Measurements from ENCODE around the gene CMSS1. TPM values are rescaled to one million over a fixed set of nuclear protein-coding genes. Genes with fewer than 3 reads are reported as not detected.

Gene CMSS1
- total RNA-seq, 1 experiment from 2014 or later, result 117 TPM

DNA sequence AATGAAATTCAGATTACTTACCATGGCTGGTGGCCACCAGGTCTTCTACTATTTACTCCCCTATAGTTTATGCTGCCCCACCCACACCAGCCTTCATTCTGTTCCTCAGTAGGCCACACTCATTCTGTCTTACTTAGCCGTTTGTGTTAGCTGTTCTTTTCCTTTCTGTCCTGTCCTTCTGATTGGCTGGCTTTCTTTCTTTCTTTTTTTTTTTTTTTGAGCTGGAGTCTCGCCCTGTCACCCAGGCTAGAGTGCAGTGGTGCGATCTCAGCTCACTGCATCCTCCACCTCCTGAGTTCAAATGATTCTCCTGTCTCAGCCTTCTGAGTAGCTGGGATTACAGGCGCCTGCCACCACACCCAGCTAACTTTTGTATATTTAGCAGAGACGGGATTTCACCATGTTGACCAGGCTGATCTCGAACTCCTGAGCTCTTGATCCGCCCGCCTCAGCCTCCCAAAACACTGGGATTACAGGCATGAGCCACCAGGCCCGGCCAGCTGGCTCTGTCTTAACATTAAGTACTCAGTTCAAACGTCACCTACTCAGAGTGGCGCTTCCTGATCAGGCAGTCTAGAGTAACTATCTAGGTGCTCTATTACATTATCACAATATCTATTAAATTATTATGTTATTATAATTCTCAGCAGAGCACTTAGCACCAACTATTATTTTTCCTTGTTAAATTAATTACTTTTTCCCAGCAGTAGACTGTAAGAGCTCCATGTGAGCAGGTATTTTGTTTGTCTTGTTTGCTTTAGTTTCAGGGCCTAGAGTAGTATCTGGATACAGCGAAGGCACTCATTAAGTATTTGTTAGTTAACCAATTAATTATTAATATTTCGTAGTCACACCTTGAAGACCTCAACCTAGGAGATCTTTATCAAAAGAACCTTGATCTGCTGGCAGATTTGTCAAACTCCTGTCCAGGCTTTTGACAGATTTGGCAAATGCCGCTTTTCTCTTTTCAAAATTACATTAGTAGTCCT is 6.4 kb downstream of the CMSS1 start:
- ChIA-PET CTCF (interaction anchor here (0.5 to 13.3 kb wide), 15 partner anchors 8 to 1183 kb away, joined by 3 to 139 read pairs (median 4); partner anchors contain the start of genes NIT2 and TBC1D23), POLR2A (interaction anchor here (0.6 to 3.9 kb wide), 8 partner anchors 8 to 1457 kb away, joined by 3 to 27 read pairs (median 3); partner anchors contain the start of genes COL8A1 and TBC1D23)
- intact Hi-C loops (cut with micrococcal nuclease), result no loop called here
- no TSS peak for BruUV-seq (replicated peaks)
- Mint-ChIP-seq H3K4me3 (ENCODE audit: unreplicated experiment) (no peak overlapping the region), H3K4me1 (ENCODE audit: insufficient read depth, unreplicated experiment) (peaks cover 18% of the 10 kb centered on the region), H3K36me3 (ENCODE audit: insufficient read depth, unreplicated experiment) (peaks cover 4% of the 10 kb centered on the region), H3K9me3 (ENCODE audit: unreplicated experiment) (no peaks in the 10 kb centered on the region), H3K27me3 (ENCODE audit: insufficient read depth, unreplicated experiment) (no peaks in the 10 kb centered on the region), H3K27ac (ENCODE audit: low read depth, unreplicated experiment) (no peak overlapping the region)
- TF ChIP-seq, protein P1, sequence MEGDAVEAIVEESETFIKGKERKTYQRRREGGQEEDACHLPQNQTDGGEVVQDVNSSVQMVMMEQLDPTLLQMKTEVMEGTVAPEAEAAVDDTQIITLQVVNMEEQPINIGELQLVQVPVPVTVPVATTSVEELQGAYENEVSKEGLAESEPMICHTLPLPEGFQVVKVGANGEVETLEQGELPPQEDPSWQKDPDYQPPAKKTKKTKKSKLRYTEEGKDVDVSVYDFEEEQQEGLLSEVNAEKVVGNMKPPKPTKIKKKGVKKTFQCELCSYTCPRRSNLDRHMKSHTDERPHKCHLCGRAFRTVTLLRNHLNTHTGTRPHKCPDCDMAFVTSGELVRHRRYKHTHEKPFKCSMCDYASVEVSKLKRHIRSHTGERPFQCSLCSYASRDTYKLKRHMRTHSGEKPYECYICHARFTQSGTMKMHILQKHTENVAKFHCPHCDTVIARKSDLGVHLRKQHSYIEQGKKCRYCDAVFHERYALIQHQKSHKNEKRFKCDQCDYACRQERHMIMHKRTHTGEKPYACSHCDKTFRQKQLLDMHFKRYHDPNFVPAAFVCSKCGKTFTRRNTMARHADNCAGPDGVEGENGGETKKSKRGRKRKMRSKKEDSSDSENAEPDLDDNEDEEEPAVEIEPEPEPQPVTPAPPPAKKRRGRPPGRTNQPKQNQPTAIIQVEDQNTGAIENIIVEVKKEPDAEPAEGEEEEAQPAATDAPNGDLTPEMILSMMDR (IDR thresholded peaks at IDR 0.05; ENCODE audit: unreplicated experiment), result no peak
- no peak for DNase-seq (ENCODE audit: unreplicated experiment)

DNA sequence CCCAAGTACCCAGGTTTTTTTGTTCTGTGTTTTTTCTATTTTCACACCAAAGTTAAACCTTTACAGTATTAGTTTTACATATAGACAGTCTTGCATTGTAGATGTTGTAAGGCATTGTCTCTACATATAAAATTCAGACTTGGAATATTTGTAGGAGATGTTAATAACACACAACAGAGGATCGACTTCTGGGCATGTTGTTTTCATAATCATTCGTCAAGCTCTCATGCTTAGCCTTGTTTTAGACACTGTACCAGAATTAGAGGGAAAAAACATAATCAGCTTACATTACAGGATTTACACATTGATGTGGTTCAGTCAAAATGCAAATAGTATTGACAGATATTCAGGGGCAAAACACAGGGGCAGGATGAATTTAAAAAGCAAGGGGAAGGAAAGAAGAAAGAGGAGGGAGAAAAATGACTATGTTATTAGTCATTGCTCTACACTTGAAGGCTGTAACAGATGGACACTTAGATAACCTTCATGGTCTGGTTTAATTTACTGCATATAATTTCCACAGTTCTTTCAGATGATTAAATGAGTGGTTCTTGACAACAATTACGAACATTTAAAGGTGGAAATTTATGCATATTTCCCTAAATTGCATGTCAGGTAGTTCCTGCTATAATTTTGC is 7.5 kb downstream of the CMSS1 start:
- intact Hi-C loops (cut with micrococcal nuclease), result no loop called here
- Mint-ChIP-seq H3K27me3 (ENCODE audit: insufficient read depth, unreplicated experiment) (no peaks in the 10 kb centered on the region), H3K4me1 (ENCODE audit: insufficient read depth, unreplicated experiment) (peaks cover 18% of the 10 kb centered on the region), H3K9me3 (ENCODE audit: unreplicated experiment) (no peaks in the 10 kb centered on the region), H3K36me3 (ENCODE audit: insufficient read depth, unreplicated experiment) (no peaks in the 10 kb centered on the region), H3K27ac (ENCODE audit: low read depth, unreplicated experiment) (no peak overlapping the region), H3K4me3 (ENCODE audit: unreplicated experiment) (peak overlapping the region; percentile 4)
- TF ChIP-seq, protein P1 (IDR thresholded peaks at IDR 0.05; ENCODE audit: unreplicated experiment), result no peak
- CTCF ChIA-PET, result interaction anchor here (0.7 to 13.3 kb wide), 4 partner anchors 326 to 583 kb away, joined by 3 to 139 read pairs (median 3); no protein-coding TSS in a partner anchor
- POLR2A ChIA-PET, result interaction anchor here (0.7 to 3.9 kb wide), 4 partner anchors 10 to 594 kb away, joined by 3 to 27 read pairs (median 4); partner anchors contain the start of gene TBC1D23
- DNase-seq (ENCODE audit: unreplicated experiment), result no peak
- no TSS peak for BruUV-seq (replicated peaks)

DNA sequence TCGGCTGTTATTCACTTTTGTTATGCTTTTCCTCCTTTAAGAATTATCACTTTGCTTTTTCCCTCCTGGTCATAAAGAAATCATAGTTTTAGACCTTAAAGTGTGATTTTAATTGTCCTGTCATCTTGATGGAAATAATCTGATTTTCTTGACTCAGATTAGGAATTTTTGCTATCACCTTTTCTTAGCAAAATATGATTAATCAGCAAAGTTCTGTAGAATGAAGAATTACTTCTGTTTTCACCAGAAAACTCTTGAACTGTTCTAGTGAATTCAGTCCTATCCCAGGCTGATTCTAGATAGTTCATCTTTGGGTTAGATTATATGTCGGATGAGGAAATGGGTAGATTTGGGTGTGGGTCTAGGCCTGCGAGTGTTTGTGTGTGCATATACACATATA is 12.2 kb downstream of the CMSS1 start:
- no peak overlapping the region for H3K27ac Mint-ChIP-seq (ENCODE audit: low read depth, unreplicated experiment)
- ChIA-PET POLR2A (interaction anchor here (1.1 to 1.2 kb wide), 2 partner anchors 12 to 178 kb away, joined by 4 read pairs; partner anchors contain the start of gene CMSS1), CTCF (interaction anchor here (0.6 to 13.3 kb wide), 5 partner anchors 14 to 1823 kb away, joined by 3 to 139 read pairs (median 4); no protein-coding TSS in a partner anchor)
- peaks cover 11% of the 10 kb centered on the region for H3K4me1 Mint-ChIP-seq (ENCODE audit: insufficient read depth, unreplicated experiment)
- H3K36me3 Mint-ChIP-seq (ENCODE audit: insufficient read depth, unreplicated experiment), result no peaks in the 10 kb centered on the region
- no TSS peak for BruUV-seq (replicated peaks)
- TF ChIP-seq, protein P1 (IDR thresholded peaks at IDR 0.05; ENCODE audit: unreplicated experiment), result no peak
- no peak overlapping the region for H3K4me3 Mint-ChIP-seq (ENCODE audit: unreplicated experiment)
- no peaks in the 10 kb centered on the region for H3K27me3 Mint-ChIP-seq (ENCODE audit: insufficient read depth, unreplicated experiment)
- no peak for DNase-seq (ENCODE audit: unreplicated experiment)
- no peaks in the 10 kb centered on the region for H3K9me3 Mint-ChIP-seq (ENCODE audit: unreplicated experiment)
- intact Hi-C loops (cut with micrococcal nuclease), result no loop called here

Data from MCF 10A (cell line).